Midbrain (tissue), 1 donor: Measurements from ENCODE around the gene ISOC2.

Experiments
- DNase-seq: peaks from one replicate; lab custom pipeline; 2025; lab: John Stamatoyannopoulos, UW

The ISOC2 gene

GRCh38 chr19:55406826-55407549 lies 54.5 kb downstream of the ISOC2 start:
- no peak for DNase-seq

GRCh38 chr19:55406091-55406825 lies 55.2 kb downstream of the ISOC2 start:
- DNase-seq: no peak

DNA sequence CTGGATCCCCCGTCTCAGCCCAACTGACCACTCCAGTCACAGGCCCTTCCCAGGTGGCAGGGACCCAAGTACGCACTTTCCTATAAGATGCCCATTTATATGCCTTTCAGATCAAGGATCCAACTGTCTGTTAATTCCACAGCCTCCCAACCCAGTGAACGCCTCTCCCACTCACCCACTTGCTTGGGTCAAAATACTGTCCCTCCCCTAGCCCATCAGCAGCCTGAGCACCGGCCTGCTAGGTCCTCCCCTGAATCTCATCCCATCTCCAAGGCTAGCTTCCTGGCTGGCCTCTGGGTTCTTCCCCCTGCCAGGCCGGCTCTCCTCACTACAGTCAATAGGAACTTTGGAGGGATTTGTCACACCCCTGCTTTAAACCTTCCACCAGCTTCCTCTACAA lies 55.8 kb downstream of the ISOC2 start:
- DNase-seq: no peak
